ENCODE data around the gene SCN5A.

SCN5A gene

DNA sequence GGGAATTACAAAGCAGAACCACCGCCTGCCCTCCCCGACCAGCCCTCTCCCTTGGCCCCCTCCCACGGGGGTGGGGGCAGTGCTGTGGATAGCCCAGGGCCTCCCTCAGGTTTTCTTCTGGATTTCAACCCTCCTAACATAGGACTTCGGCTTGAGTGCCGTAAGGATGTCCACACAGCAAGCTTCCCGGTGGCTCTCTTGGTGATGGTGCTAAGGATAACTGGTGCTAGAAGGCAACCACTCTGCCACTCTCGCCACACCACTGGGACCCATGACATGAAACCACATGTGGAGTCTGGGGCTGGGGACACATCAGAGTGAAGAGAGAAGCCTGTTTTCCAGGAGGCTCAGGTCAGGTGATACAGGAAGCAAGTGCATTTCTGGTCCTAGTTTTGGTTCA lies 35.4 kb downstream of the SCN5A start:
- Mint-ChIP-seq H3K4me3 (no peak overlapping the region), H3K27ac (no peak overlapping the region), H3K27me3 (ENCODE audit: low read depth, poor library complexity) (peaks cover 3% of the 10 kb centered on the region), H3K9me3 (no peaks in the 10 kb centered on the region), H3K4me1 (no peaks in the 10 kb centered on the region), H3K36me3 (ENCODE audit: low read depth) (no peaks in the 10 kb centered on the region)
- TF ChIP-seq, protein P1, sequence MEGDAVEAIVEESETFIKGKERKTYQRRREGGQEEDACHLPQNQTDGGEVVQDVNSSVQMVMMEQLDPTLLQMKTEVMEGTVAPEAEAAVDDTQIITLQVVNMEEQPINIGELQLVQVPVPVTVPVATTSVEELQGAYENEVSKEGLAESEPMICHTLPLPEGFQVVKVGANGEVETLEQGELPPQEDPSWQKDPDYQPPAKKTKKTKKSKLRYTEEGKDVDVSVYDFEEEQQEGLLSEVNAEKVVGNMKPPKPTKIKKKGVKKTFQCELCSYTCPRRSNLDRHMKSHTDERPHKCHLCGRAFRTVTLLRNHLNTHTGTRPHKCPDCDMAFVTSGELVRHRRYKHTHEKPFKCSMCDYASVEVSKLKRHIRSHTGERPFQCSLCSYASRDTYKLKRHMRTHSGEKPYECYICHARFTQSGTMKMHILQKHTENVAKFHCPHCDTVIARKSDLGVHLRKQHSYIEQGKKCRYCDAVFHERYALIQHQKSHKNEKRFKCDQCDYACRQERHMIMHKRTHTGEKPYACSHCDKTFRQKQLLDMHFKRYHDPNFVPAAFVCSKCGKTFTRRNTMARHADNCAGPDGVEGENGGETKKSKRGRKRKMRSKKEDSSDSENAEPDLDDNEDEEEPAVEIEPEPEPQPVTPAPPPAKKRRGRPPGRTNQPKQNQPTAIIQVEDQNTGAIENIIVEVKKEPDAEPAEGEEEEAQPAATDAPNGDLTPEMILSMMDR (IDR thresholded peaks at IDR 0.05): no peak
- DNase-seq: no peak

DNA sequence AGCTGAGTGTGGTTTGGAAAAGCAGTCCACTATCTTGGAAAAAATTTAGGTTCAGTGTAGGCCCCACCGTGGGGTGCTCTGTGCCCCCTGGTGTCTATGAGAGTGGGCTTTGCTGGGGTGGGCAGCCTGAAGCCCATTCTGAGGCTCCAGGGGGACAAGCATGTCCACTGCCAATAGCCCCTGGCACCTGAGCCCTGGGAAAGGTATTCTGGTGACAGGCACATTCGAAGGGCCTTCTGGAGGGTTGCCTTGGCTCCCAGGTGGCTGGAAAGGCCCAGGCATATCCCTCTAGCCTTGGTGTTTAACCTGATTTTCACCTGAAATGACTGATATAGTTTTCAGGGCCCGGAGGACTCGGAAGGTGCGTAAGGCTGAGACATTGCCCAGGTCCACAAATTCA lies 36.1 kb downstream of the SCN5A start:
- Mint-ChIP-seq H3K9me3 (no peaks in the 10 kb centered on the region), H3K27ac (no peak overlapping the region), H3K36me3 (ENCODE audit: low read depth) (no peaks in the 10 kb centered on the region), H3K4me3 (no peak overlapping the region), H3K4me1 (no peaks in the 10 kb centered on the region), H3K27me3 (ENCODE audit: low read depth, poor library complexity) (peaks cover 3% of the 10 kb centered on the region)
- no peak for DNase-seq
- TF ChIP-seq, protein P1 (IDR thresholded peaks at IDR 0.05): no peak

GRCh38 chr3:38611866-38612265 lies 37.6 kb downstream of the SCN5A start:
- Mint-ChIP-seq H3K4me1 (peaks cover 3% of the 10 kb centered on the region), H3K9me3 (no peaks in the 10 kb centered on the region), H3K27ac (no peak overlapping the region), H3K36me3 (ENCODE audit: low read depth) (no peaks in the 10 kb centered on the region), H3K27me3 (ENCODE audit: low read depth, poor library complexity) (peaks cover 6% of the 10 kb centered on the region), H3K4me3 (no peak overlapping the region)
- DNase-seq: no peak
- TF ChIP-seq, protein P1 (IDR thresholded peaks at IDR 0.05): no peak

DNA sequence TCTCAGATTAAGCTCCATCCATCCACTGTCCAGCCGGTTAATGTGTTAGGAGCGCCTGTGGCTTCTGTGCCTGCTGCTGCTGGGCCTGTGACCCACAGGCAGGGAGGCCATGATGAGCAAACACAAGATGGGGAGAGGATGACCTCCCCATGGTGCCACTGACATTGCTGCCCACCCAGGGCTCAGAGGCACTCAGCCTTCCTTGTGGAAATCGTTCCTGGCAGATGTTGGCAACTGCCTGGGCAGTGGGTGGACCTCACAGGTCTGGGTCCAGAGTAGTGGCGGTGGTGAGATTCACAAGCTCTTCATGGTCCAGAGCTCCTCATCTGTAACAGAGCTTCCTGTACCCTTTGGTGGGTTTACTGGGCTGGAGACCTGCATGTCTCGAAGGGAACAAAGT lies 38.6 kb downstream of the SCN5A start:
- Mint-ChIP-seq H3K4me1 (peaks cover 4% of the 10 kb centered on the region), H3K27ac (no peak overlapping the region), H3K36me3 (ENCODE audit: low read depth) (no peaks in the 10 kb centered on the region), H3K9me3 (no peaks in the 10 kb centered on the region), H3K27me3 (ENCODE audit: low read depth, poor library complexity) (peaks cover 8% of the 10 kb centered on the region), H3K4me3 (no peak overlapping the region)
- TF ChIP-seq, protein P1 (IDR thresholded peaks at IDR 0.05): no peak
- DNase-seq: no peak

- no peaks in the 10 kb centered on the region for H3K36me3 Mint-ChIP-seq (ENCODE audit: low read depth)
- H3K27ac Mint-ChIP-seq: no peak overlapping the region
- no peak overlapping the region for H3K4me3 Mint-ChIP-seq
- no peak for DNase-seq
- no peaks in the 10 kb centered on the region for H3K9me3 Mint-ChIP-seq
- peaks cover 10% of the 10 kb centered on the region for H3K27me3 Mint-ChIP-seq (ENCODE audit: low read depth, poor library complexity)
- TF ChIP-seq, protein P1 (IDR thresholded peaks at IDR 0.05): no peak
- H3K4me1 Mint-ChIP-seq: peaks cover 4% of the 10 kb centered on the region
Measured at GRCh38 chr3:38610436-38610835, 39.1 kb downstream of the SCN5A start.

DNA sequence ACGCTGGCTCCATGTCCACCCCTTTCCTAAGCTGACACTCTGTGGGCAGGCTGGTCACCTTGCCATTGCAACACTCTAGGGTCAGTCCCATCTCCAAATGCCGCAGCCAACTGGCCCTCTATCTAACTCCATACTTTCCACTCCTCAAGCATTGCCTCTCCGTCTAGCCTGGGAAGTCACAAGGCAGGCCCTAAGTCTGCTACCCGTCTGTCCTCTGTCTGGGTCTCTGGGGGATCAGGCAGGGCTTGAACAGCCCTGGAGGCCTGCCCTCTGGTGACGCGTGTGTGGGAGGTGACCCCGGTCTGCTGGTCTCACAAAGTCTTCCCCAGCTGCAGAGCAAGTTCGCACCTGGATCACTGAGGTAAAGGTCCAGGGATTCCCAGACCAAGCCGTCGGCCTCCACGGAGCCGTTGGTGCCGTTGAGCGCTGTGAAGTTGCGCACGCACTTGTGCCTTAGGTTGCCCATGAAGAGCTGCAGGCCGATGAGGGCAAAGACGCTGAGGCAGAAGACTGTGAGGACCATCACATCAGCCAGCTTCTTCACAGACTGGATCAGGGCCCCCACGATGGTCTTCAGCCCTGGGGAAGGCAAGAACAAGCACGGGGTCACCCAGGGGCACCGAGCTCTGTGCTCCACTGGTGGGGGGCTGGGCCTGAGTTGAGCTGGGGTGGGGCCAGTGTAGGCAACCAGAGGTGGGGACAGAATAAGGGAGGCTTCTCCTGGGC lies 39.9 kb downstream of the SCN5A start:
- TF ChIP-seq, protein P1 (IDR thresholded peaks at IDR 0.05): no peak
- Mint-ChIP-seq H3K9me3 (no peaks in the 10 kb centered on the region), H3K27me3 (ENCODE audit: low read depth, poor library complexity) (peaks cover 8% of the 10 kb centered on the region), H3K4me1 (peaks cover 4% of the 10 kb centered on the region), H3K27ac (no peak overlapping the region), H3K36me3 (ENCODE audit: low read depth) (no peaks in the 10 kb centered on the region), H3K4me3 (no peak overlapping the region)
- no peak for DNase-seq
